DOHH2 (cell line): ENCODE results near the gene EPHA4.

ENCODE experiments used
- H3F3A ChIP-seq: fragments of 200-600 bp; sonication (generic), shearing (Covaris generic); 2 replicates; pipeline ENCODE4 v1.6.0; 2016; ENCODE audit warnings: antibody characterized with exemption, mild to moderate bottlenecking; ENCODE audit not compliant: control insufficient read depth, insufficient read depth
- H3K27ac ChIP-seq: fragments of 200-600 bp; sonication (generic); 2 replicates; pipeline ENCODE4 v1.5.1; 2014; ENCODE audit warnings: low read depth, mild to moderate bottlenecking, low read length, moderate library complexity
- H3K27me3 ChIP-seq: fragments of 200-600 bp; sonication (generic); 2 replicates; pipeline ENCODE4 v1.6.1; 2014; ENCODE audit warnings: mild to moderate bottlenecking, low read length, mixed read lengths; ENCODE audit not compliant: control insufficient read depth
- H3K36me3 ChIP-seq: fragments of 200-600 bp; sonication (generic); 2 replicates; pipeline ENCODE4 v1.6.1; 2014; ENCODE audit warnings: mild to moderate bottlenecking, low read length, moderate library complexity, mixed read lengths; ENCODE audit not compliant: control insufficient read depth
- H3K4me1 ChIP-seq: fragments of 200-600 bp; sonication (generic); 2 replicates; pipeline ENCODE4 v1.6.1; 2014; ENCODE audit warnings: mild to moderate bottlenecking, low read length, mixed read lengths; ENCODE audit not compliant: control insufficient read depth
- H3K4me2 ChIP-seq: fragments of 200-600 bp; sonication (generic); 2 replicates; pipeline ENCODE4 v1.6.0; 2014; ENCODE audit warnings: mild to moderate bottlenecking, low read length, moderate library complexity
- H3K4me3 ChIP-seq: fragments of 200-600 bp; sonication (generic); 2 replicates; pipeline ENCODE4 v1.5.1; 2014; ENCODE audit warnings: mild to moderate bottlenecking, low read length, mixed read lengths
- H3K79me2 ChIP-seq: fragments of 200-600 bp; sonication (generic); 2 replicates; pipeline ENCODE4 v1.6.1; 2014; ENCODE audit warnings: mild to moderate bottlenecking, low read length, mixed read lengths; ENCODE audit not compliant: control insufficient read depth
- H3K9me2 ChIP-seq: fragments of 200-600 bp; sonication (generic); replicated peaks from 2 replicates; pipeline ENCODE4 v1.6.1; 2014; ENCODE audit warnings: mild to moderate bottlenecking, low read length, mixed read lengths; ENCODE audit not compliant: control insufficient read depth
- H3K9me3 ChIP-seq: fragments of 200-600 bp; sonication (generic); 2 replicates; pipeline ENCODE4 v1.6.1; 2014; ENCODE audit warnings: antibody characterized with exemption, low read length, mixed read lengths; ENCODE audit not compliant: control insufficient read depth, insufficient read depth
- H4K20me1 ChIP-seq: fragments of 200-600 bp; sonication (generic); 2 replicates; pipeline ENCODE4 v1.6.0; 2014; ENCODE audit warnings: low read depth, mild to moderate bottlenecking, antibody characterized with exemption, low read length, moderate library complexity; ENCODE audit not compliant: control insufficient read depth, insufficient read depth
- EZH2phosphoT487 ChIP-seq: fragments of 200-600 bp; sonication (generic); IDR thresholded peaks from 2 replicates; pipeline ENCODE4 v1.6.1; 2017; ENCODE audit warnings: borderline replicate concordance, mild to moderate bottlenecking, antibody characterized with exemption, low read length, moderate library complexity, mixed read lengths
- TF ChIP-seq, protein P1 (sequence below): fragments of 200-600 bp; sonication (generic); IDR thresholded peaks from one replicate; pipeline ENCODE4 v1.5.1; 2014; ENCODE audit warnings: antibody characterized with exemption, mild to moderate bottlenecking, low read depth, low read length; ENCODE audit not compliant: poor library complexity, severe bottlenecking

The EPHA4 gene

DNA sequence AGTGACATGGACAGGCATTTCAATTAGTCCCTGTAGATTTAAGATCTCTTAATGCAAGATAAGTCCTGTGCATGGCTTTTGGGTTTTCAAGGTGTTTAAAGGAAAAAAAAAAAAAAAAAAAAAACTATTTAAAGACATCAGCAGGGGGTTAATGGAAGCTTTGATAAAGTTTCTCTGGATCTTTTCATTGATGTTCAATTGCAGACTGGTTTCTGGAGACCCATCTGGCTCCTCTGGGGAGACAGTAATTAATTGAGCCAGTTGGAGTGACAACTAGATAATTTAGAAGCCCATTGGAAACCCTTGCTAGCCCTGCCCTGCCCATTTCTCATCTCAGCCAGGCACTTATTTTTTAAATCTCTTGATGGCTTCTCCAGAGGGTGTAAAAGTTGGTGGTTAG, 98.7 kb downstream of the EPHA4 start:
- H3K4me2 ChIP-seq: no peak overlapping the region
- no peaks in the 10 kb centered on the region for H3K36me3 ChIP-seq
- H3K9me3 ChIP-seq: no peaks in the 10 kb centered on the region
- no peaks in the 10 kb centered on the region for H3K27me3 ChIP-seq
- no peaks in the 10 kb centered on the region for H3K4me1 ChIP-seq
- H3F3A ChIP-seq: no peaks in the 10 kb centered on the region
- H4K20me1 ChIP-seq: no peaks in the 10 kb centered on the region
- no peaks in the 10 kb centered on the region for H3K9me2 ChIP-seq
- TF ChIP-seq EZH2phosphoT487: no peak
- TF ChIP-seq, protein P1, sequence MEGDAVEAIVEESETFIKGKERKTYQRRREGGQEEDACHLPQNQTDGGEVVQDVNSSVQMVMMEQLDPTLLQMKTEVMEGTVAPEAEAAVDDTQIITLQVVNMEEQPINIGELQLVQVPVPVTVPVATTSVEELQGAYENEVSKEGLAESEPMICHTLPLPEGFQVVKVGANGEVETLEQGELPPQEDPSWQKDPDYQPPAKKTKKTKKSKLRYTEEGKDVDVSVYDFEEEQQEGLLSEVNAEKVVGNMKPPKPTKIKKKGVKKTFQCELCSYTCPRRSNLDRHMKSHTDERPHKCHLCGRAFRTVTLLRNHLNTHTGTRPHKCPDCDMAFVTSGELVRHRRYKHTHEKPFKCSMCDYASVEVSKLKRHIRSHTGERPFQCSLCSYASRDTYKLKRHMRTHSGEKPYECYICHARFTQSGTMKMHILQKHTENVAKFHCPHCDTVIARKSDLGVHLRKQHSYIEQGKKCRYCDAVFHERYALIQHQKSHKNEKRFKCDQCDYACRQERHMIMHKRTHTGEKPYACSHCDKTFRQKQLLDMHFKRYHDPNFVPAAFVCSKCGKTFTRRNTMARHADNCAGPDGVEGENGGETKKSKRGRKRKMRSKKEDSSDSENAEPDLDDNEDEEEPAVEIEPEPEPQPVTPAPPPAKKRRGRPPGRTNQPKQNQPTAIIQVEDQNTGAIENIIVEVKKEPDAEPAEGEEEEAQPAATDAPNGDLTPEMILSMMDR: no peak
- no peak overlapping the region for H3K4me3 ChIP-seq
- no peak overlapping the region for H3K27ac ChIP-seq
- H3K79me2 ChIP-seq: no peaks in the 10 kb centered on the region

DNA sequence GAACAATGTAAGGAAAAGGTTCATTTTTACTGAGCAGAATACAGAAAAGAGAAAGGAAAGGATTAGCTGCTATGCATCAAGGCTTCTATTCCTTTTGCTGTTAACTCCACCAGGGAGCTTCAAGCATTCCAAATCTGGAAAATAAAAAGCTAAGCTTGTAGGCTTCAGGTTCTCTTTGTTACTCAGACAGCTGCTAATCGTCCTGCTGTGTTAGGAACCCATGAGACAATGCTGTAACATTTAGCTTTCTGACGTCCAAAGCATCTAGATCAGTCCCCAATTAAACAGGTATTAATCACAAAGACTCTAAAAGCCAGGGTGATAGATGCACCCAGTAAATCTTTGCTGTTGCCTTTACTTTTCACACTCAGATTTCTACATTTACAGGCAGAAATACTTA, 103.8 kb downstream of the EPHA4 start:
- H3K4me2 ChIP-seq: no peak overlapping the region
- peaks cover 23% of the 10 kb centered on the region for H3K4me1 ChIP-seq
- no peaks in the 10 kb centered on the region for H3K27me3 ChIP-seq
- no peaks in the 10 kb centered on the region for H3K79me2 ChIP-seq
- H3K9me2 ChIP-seq: no peaks in the 10 kb centered on the region
- no peak overlapping the region for H3K27ac ChIP-seq
- no peaks in the 10 kb centered on the region for H3K9me3 ChIP-seq
- H3F3A ChIP-seq: no peaks in the 10 kb centered on the region
- no peak overlapping the region for H3K4me3 ChIP-seq
- H4K20me1 ChIP-seq: no peaks in the 10 kb centered on the region
- no peaks in the 10 kb centered on the region for H3K36me3 ChIP-seq
- no peak for TF ChIP-seq EZH2phosphoT487
- TF ChIP-seq, protein P1: no peak

DNA sequence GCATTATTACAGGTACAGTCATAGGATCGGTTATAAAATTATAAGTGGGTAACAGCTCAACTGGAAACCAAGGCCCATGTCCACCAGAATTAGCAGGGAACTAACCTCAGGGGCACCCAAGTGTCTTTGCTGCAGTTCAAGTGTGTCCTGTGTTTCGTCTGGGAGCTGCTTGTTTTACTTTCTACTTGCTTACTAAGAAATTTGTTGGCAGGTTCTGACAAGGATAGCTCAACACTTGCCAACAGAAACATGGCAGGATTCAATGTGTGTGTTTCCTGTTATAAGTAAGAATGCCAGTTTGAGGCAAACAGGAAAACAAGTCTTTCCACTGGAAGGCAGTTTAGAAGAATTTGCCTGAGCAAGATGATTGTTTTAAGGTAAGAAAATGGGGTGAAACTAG, 104.5 kb downstream of the EPHA4 start:
- TF ChIP-seq, protein P1: no peak
- no peak for TF ChIP-seq EZH2phosphoT487
- Histone ChIP-seq H3K79me2 (no peaks in the 10 kb centered on the region), H3K36me3 (no peaks in the 10 kb centered on the region), H3K27me3 (no peaks in the 10 kb centered on the region), H3K9me3 (no peaks in the 10 kb centered on the region), H3K9me2 (no peaks in the 10 kb centered on the region), H4K20me1 (no peaks in the 10 kb centered on the region), H3K4me1 (peaks cover 30% of the 10 kb centered on the region), H3F3A (no peaks in the 10 kb centered on the region), H3K4me2 (no peak overlapping the region), H3K4me3 (no peak overlapping the region), H3K27ac (no peak overlapping the region)

DNA sequence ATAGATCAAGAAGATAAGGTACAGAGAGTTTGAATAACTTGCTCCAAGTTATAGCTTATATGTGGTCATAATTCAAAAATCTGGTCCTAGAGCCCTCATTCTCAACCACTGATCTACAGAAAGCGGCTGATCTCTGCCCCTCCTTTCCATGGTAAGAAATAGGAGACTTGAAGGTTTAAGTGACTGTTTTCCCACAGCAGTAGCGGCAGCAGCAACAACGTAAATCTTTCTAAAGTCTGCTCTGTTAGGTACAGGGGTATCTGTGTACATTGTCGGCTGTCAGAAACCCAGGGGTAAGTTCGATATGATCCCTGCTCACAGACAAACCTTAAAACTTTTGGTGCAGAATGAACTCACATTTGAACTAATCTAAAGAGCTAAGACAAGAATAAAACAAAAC, 105.4 kb downstream of the EPHA4 start:
- Histone ChIP-seq H3K9me2 (no peaks in the 10 kb centered on the region), H3K79me2 (no peaks in the 10 kb centered on the region), H3F3A (no peaks in the 10 kb centered on the region), H3K4me1 (peaks cover 31% of the 10 kb centered on the region), H3K27me3 (no peaks in the 10 kb centered on the region), H3K27ac (no peak overlapping the region), H4K20me1 (no peaks in the 10 kb centered on the region), H3K4me3 (no peak overlapping the region), H3K4me2 (no peak overlapping the region), H3K36me3 (no peaks in the 10 kb centered on the region), H3K9me3 (no peaks in the 10 kb centered on the region)
- TF ChIP-seq, protein P1: no peak
- no peak for TF ChIP-seq EZH2phosphoT487
